Activated naive CD4-positive, alpha-beta T cell treated with anti-CD3 and anti-CD28 coated beads, Interleukin-2, amount 50 U/mL, for 24 hours (primary cell): ENCODE results near the gene CBFA2T3.
A peak's percentile ranks its signal among the peaks of the same experiment; 100 is the strongest.

Source experiments
- H3K27ac Mint-ChIP-seq: one replicate; pipeline ENCODE4 v1.8.0; 2021; ENCODE audit warnings: mild to moderate bottlenecking, mixed read lengths
- H3K27me3 Mint-ChIP-seq: one replicate; pipeline ENCODE4 v1.8.0; 2021; ENCODE audit warnings: mixed read lengths
- H3K36me3 Mint-ChIP-seq: one replicate; pipeline ENCODE4 v1.8.0; 2021; ENCODE audit warnings: mixed read lengths
- H3K4me1 Mint-ChIP-seq: one replicate; pipeline ENCODE4 v1.8.0; 2021; ENCODE audit warnings: mixed read lengths
- H3K4me3 Mint-ChIP-seq: one replicate; pipeline ENCODE4 v1.8.0; 2021; ENCODE audit warnings: mild to moderate bottlenecking, mixed read lengths
- H3K9me3 Mint-ChIP-seq: one replicate; pipeline ENCODE4 v1.8.0; 2021; ENCODE audit warnings: mixed read lengths

CBFA2T3 gene

DNA sequence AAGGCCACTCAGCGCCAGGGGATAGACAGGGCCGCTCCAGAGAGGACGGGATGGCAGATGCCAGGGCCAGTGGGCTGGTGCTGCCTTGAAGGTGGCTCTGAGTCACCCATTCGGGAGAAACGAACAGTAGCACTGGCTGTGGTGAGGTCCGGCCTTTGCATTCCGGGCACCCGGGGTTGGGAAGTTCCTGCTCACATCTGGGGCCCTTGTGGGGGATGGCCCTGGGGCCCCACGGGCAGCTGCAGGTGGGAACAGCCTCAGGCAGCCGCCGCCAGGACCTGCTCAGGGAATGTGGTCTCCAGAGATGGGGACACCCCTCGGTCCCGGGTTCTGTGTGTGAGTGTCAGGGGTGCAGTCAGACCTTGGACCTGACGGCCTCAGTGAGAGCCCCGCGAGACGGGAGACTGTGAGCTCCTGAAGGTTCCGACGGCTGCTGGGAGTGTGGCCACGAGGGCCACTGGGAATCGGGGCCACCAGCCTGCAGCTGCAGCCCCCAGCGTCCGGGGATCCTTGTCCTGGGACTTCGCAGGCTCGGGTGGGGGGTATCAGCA lies 1.4 kb downstream of the CBFA2T3 start:
- Mint-ChIP-seq H3K4me1 (no peaks in the 10 kb centered on the region), H3K27ac (no peak overlapping the region), H3K4me3 (no peak overlapping the region), H3K9me3 (no peaks in the 10 kb centered on the region), H3K27me3 (peaks cover 16% of the 10 kb centered on the region), H3K36me3 (no peaks in the 10 kb centered on the region)

DNA sequence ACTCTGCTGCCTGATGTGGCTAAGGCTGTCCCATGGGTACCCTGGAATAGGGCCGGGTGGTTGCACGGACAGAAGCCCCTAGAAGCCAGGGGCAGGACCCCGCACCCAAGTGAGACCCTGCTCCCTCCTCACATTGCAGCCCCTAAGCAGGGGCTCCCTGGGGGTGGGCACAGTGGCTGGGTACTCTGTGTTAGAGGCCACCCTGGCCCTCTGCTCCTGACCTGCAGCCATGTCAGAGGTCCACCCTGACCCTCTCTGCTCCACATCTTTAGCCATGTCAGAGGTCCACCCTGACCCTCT lies 2.1 kb downstream of the CBFA2T3 start:
- Mint-ChIP-seq H3K9me3 (no peaks in the 10 kb centered on the region), H3K4me1 (no peaks in the 10 kb centered on the region), H3K27me3 (peaks cover 14% of the 10 kb centered on the region), H3K27ac (no peak overlapping the region), H3K36me3 (no peaks in the 10 kb centered on the region), H3K4me3 (no peak overlapping the region)

DNA sequence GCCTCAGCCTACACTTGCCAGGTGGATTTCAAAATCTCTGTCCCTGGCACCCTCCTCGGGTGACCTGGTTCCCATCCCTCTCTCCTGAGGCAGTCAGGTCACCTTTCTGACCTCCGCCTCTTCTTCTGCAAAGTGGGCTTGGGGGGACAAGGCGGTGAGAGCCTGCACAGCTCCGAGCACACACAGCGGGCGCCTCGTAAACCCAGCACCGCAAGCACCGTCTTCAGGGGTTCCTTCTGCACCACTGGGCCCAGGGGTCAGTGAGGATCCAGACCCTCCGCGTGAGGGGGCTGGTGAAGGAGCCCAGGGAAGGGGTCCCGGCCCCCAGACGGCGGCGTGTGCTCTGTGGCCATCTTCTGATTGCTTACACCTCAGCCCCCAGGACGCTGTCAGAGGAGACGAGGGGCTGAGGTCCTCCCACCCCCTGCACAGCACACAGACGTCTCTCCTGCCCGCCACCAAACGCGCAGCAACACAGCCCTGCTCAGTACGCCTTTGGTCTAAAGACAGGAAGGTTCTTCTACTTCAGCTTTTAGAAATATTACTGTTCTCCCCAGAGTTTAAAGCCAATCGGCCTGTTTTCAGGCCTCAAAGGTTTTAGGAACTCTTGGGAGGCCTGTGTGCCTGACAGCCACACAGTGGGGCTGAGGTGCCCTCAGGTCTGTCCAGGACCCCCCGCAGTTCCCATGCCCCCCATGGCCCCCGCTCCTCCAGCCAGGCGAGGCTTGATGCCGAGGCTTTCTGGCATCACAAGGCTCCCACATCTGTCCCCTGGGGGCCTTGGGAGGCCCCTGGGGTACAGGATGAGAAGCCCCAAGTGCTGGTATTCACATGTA lies 2.7 kb downstream of the CBFA2T3 start:
- Mint-ChIP-seq H3K9me3 (no peaks in the 10 kb centered on the region), H3K4me1 (no peaks in the 10 kb centered on the region), H3K36me3 (no peaks in the 10 kb centered on the region), H3K27ac (no peak overlapping the region), H3K27me3 (peaks cover 14% of the 10 kb centered on the region), H3K4me3 (no peak overlapping the region)

DNA sequence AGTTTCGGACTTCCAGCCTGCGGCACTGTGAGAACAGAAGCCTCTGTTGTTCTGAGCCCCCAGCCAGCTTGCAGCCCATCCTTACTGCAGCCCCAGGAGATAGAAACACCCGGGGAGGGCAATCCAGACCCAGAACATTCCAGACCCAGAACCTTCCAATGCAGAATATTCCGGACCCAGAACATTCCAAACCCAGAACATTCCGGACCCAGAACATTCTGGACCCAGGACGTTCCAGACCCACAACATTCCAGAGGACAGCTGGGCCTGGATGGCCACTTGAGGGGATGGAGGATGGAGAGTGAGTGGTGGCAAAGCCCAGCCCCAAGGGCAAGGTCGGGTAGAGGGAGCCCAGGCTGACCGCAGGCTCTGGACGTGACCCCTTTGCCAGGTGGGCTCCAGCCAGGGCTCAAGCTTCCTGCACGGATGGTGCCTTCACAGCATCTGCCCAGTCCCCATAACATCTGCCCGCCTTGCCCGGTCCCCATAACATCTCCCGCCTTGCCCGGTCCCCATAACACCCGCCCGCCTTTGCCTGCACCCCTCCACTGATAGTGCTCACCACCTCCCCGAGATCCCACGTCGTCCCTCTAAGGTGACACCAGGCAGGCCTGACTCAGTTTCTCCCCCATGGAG lies 3.5 kb downstream of the CBFA2T3 start:
- Mint-ChIP-seq H3K9me3 (no peaks in the 10 kb centered on the region), H3K27me3 (peaks cover 12% of the 10 kb centered on the region), H3K27ac (no peak overlapping the region), H3K4me3 (no peak overlapping the region), H3K4me1 (no peaks in the 10 kb centered on the region), H3K36me3 (no peaks in the 10 kb centered on the region)

DNA sequence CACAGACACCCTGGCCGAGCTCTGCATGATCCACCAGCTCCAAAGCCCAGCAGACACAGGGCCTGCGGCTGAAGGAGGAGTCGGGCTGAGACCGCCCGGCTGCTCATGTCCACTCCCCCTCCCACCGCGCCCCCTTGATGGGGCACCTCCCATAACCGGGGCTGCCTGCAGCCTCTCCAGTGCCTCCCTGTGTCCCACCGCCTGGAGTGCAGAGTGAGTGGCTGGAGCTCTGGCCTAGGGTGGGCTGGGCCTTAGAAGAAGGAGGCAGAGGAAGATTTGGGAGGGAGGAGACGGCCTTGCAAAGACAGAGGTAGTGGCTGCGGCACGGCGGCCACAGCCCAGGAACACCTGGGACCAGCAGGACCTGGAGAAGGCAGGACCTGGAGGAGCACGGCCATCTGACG lies 4.0 kb downstream of the CBFA2T3 start:
- Mint-ChIP-seq H3K36me3 (no peaks in the 10 kb centered on the region), H3K27ac (no peak overlapping the region), H3K4me1 (peaks cover under 1% of the 10 kb centered on the region), H3K27me3 (peaks cover 12% of the 10 kb centered on the region), H3K9me3 (no peaks in the 10 kb centered on the region), H3K4me3 (no peak overlapping the region)

DNA sequence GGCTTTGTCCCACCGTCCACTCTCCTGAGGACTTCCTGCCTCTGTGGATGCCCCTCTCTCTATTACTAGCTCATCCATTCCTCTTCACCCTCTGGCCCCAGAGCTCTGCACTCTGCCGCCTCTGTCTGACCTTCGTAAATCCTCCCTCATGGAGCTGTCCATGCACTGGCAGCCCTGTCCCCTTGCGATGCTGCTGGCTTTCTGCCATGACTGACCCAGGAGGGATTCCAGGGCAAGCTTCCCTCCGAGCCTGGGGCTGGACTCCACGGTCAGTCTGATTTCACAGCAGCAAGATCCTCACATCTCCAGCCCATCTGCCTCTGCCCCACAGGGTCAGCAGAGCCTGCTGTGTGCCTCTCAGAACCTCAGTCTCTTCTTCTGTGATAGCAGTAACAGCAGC lies 4.7 kb downstream of the CBFA2T3 start:
- H3K36me3 Mint-ChIP-seq: no peaks in the 10 kb centered on the region
- no peaks in the 10 kb centered on the region for H3K9me3 Mint-ChIP-seq
- H3K27me3 Mint-ChIP-seq: peaks cover 13% of the 10 kb centered on the region
- H3K4me3 Mint-ChIP-seq: no peak overlapping the region
- peaks cover 7% of the 10 kb centered on the region for H3K4me1 Mint-ChIP-seq
- no peak overlapping the region for H3K27ac Mint-ChIP-seq

DNA sequence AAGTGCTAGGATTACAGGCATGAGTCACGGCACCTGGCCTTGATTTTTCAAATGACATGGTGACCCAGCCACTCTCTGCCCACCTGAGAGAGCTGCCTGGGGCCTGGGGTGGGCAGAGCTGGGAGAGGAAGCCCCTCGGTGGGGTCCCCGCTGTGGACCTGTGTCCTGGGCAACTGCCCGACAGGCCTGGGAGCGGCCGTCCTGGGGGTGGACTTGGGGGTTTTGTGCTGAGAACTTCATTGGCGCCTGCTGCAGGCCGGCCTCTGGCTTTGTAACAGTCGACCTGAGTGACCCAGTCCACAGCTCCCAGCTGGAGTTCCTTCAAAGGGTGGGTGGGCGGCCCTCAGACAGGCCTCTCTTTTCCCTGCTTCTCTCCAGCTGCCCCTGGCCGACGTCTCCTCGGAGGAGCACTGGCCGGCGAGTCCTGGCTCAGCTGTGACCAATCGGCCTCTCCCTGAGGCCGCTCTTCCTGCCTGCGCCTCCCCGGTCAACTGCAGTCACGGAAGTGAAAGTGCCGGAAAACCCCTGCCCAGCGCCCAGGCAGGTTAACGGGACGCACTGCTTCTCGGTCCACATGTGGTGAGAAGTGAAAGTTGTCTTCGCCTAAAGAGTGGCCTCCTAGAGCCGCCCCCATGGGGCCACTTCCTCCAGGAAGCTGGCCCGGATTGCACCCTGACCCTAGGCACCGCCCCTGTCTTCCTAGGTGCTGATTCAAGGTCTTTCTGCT lies 5.5 kb downstream of the CBFA2T3 start:
- Mint-ChIP-seq H3K27ac (no peak overlapping the region), H3K4me1 (peaks cover 9% of the 10 kb centered on the region), H3K36me3 (no peaks in the 10 kb centered on the region), H3K27me3 (peaks cover 14% of the 10 kb centered on the region), H3K4me3 (no peak overlapping the region), H3K9me3 (no peaks in the 10 kb centered on the region)

DNA sequence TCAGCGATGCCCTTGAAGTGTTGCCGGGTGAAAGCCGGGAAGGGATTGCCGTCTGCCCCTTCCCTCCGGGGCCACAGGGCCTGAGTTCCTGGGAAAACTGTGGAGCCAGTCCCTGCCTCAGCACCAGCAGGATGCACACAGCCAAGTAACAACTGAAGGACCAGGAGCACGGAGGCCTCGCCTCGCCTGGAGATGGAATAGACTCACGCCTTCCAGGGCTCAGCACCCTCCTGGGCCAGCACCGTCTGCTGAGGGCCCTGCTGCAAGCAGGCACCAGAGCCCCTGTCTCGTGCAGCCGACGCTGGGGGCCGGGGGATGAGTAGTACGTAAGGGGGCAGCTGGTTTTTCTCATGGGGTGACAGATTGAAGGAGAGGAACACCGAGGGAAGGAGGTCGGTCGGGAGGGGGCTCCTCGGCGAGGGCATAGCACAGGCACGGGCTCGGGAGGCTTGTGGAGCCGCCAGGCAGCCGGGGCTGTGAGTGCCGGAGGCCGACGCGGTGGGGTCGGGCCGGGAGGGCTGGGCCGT lies 6.4 kb downstream of the CBFA2T3 start:
- no peak overlapping the region for H3K4me3 Mint-ChIP-seq
- H3K4me1 Mint-ChIP-seq: peaks cover 9% of the 10 kb centered on the region
- no peaks in the 10 kb centered on the region for H3K36me3 Mint-ChIP-seq
- H3K9me3 Mint-ChIP-seq: no peaks in the 10 kb centered on the region
- H3K27ac Mint-ChIP-seq: no peak overlapping the region
- peaks cover 12% of the 10 kb centered on the region for H3K27me3 Mint-ChIP-seq

DNA sequence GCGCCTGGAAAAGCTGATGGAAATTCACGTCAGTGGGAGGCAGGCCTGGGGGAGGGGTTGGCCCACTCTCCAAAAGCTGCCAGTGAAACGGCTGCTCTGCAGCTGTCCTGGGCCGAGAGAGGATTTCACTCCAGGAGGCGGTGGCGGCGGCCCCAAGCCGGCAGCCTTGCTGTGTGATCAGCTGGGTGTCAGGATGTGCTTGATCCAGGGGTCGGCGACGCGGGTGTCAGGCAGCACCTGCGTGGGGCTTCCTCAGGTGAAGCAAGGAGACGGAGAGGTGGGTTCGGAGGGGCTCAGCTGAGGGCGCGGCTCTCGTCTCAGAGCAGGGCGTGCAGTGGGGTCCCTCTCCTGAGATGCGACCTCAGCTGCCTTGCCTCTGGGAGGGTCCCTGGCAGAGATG lies 7.0 kb downstream of the CBFA2T3 start:
- Mint-ChIP-seq H3K27ac (no peak overlapping the region), H3K4me3 (no peak overlapping the region), H3K9me3 (no peaks in the 10 kb centered on the region), H3K36me3 (no peaks in the 10 kb centered on the region), H3K4me1 (peaks cover 9% of the 10 kb centered on the region), H3K27me3 (peaks cover 8% of the 10 kb centered on the region)

DNA sequence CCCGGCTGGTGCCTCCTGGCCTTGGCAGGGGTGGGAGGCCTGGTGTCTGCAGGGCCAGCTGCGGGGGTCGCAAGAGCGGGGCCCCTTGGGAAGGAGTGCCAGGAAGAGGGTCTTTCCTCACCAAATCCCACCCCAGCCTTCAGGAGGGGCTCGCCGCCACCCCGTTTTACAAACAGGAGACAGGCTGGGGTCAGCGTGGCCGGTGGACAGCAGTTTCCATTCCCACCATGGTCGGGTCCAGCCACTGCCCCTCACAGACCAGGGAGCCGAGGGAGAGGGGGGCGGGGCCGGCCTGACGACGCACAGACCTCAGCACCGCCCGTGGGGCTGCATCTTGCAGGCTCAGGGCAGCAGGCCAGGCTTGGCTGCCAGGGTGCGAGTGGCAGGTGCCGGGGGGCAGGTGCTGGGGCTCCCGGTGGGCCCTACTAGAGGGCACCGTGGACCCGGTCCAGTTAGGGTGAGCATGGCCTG lies 7.6 kb downstream of the CBFA2T3 start:
- Mint-ChIP-seq H3K36me3 (no peaks in the 10 kb centered on the region), H3K4me1 (peaks cover 9% of the 10 kb centered on the region), H3K27ac (no peak overlapping the region), H3K9me3 (no peaks in the 10 kb centered on the region), H3K4me3 (no peak overlapping the region), H3K27me3 (peaks cover 7% of the 10 kb centered on the region)

DNA sequence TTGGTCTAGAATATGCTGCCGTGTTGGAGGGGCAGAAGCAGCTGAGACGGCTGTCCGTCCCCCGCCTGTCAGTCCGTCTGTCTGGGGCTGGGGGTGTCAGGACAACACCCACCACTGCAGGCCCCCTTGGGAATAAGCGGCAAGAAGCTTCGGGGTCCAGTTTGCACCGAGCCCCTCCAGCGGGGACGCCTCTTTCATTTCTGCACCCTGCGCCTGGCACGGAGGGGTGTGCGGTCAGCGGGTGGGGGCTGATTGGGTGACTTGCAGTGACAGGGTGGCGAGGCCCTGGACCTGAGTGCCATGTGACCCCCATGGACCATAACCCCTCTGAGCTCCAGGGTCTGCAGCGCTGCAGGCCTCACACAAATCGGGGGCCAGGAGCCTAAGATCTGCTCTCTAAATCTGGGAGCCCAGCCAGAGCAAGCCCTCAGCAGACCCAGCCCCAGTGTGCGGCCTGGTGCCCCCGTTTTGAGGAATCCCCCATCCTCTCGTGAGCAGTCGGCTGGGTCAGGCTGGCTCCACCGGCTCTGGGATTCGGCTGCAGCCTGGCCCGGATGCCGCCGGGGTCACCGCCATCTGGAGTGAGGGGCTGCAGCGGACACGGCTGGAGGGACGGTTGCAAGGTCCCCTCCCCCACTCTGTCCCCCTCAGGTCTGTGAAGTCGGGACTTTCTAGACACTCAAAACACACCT lies 8.3 kb downstream of the CBFA2T3 start:
- H3K4me3 Mint-ChIP-seq: peak overlapping the region; percentile 19
- H3K36me3 Mint-ChIP-seq: no peaks in the 10 kb centered on the region
- no peak overlapping the region for H3K27ac Mint-ChIP-seq
- no peaks in the 10 kb centered on the region for H3K9me3 Mint-ChIP-seq
- H3K27me3 Mint-ChIP-seq: peaks cover 5% of the 10 kb centered on the region
- H3K4me1 Mint-ChIP-seq: peaks cover 9% of the 10 kb centered on the region

DNA sequence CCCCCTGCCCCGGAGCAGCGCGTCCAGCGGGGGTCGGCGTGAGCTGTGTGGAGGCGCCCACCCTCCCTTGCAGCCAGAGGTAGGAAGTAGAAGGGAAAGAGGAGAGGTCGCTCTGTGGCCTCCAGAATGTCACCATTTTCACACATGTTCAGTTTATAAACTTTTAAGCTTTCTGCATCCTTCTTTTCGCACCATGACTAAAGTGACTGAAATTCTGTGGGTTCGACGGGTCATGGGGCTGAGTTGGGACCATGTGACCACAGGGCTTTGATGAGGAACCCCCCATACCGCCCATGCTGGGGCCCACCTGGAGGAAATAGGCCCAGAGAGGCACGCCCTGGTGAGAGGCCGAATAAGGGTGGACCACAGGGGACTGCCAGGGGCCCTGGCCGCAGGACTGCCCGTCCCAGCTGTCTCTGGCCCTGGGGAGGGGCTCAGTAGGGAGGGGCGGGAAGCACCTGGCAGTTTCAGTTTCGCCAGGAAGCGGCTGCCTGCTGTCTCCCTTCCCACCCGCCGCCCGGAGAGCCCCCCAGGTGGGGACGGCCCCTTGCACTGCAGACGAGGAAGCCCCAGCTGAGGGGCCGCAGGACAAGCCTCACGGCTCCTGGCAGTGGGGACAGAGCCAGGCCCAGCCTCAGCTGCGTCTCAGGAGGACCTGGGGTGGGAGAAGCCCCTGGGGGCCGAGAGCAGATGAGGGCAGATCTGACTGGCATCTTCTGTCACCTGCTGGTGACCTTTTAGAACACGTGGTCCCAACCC lies 9.0 kb downstream of the CBFA2T3 start:
- H3K27me3 Mint-ChIP-seq: peaks cover 4% of the 10 kb centered on the region
- H3K9me3 Mint-ChIP-seq: no peaks in the 10 kb centered on the region
- H3K27ac Mint-ChIP-seq: no peak overlapping the region
- no peaks in the 10 kb centered on the region for H3K36me3 Mint-ChIP-seq
- no peak overlapping the region for H3K4me3 Mint-ChIP-seq
- H3K4me1 Mint-ChIP-seq: peaks cover 9% of the 10 kb centered on the region

DNA sequence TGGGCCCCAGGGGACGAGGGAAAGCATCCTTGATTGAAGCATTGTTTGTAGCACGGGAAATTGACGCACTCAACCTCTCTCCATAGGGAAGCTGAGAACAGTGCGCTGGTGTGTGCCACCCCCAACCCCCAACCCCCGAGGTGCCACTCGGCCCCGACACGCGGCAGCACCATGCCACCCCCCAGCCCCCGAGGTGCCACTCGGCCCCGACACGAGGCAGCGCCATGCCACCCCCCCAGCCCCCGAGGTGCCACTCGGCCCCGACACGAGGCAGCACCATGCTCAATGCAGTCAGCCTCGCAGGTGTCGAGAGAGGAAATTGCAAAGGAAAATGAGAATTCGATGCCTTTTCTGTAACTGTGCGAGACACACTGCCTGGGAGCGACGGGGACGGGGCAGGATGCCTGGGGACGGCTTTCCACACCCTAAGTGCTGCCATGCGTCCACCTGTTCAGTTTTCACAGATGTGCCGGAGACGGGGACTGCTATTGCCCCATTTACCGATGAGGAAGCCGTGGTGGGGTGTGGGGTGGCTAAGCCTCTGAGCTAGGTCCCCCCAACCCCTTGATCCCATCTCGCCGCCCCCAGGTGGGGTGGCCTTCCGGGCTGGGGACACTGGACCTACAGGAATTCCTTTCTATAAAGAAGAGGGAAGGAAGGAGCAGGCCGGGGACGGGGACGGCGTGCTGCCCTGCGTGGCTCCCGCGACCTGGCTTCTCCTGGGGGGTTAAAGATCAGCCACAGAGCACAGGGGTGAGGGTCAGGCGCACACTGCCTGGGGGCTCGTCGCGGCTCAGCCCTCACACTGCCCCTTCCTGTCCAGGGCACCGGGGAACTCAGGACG lies 9.8 kb downstream of the CBFA2T3 start:
- no peak overlapping the region for H3K27ac Mint-ChIP-seq
- peaks cover 4% of the 10 kb centered on the region for H3K27me3 Mint-ChIP-seq
- no peaks in the 10 kb centered on the region for H3K36me3 Mint-ChIP-seq
- peaks cover 9% of the 10 kb centered on the region for H3K4me1 Mint-ChIP-seq
- peak overlapping the region; percentile 57 for H3K4me3 Mint-ChIP-seq
- no peaks in the 10 kb centered on the region for H3K9me3 Mint-ChIP-seq
